HG03175 (cell line): Measurements from ENCODE around the gene CPED1.
"Not testable (repeated sequence)": the region's sequence is repeated elsewhere in the genome, so short reads cannot be mapped to it uniquely, and the experiment has no call there.

ENCODE experiments used
- ATAC-seq: cut with Tn5 transposase; IDR thresholded peaks from one replicate; pipeline ENCODE4 v1.9.1; 2021; ENCODE audit warnings: mild to moderate bottlenecking, moderate library complexity; ENCODE audit not compliant: unreplicated experiment

CPED1 gene

GRCh38 chr7:121172484-121172883 lies 184.0 kb downstream of the CPED1 start:
- ATAC-seq: no peak

DNA sequence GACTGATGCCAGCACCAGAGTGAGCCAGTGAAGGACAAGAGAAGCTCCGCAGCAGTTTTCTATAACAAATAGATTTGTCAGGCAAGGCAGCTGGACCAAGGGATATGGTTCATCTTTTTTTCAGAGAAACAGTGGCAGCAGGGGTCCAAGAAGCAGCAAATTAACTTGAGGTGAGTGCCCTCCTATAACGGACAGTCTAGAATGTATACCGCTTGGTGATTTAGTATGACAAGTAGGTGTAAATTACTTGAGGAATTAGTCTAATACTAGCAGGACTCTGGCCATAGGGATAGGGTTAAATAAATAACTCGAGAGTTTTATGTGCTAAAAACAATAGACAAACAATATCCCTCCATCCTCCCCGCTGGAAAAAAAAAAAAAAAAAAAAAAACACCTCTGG lies 187.3 kb downstream of the CPED1 start:
- no peak for ATAC-seq

- no peak for ATAC-seq
Observed at GRCh38 chr7:121178452-121178851, 189.9 kb downstream of the CPED1 start.

DNA sequence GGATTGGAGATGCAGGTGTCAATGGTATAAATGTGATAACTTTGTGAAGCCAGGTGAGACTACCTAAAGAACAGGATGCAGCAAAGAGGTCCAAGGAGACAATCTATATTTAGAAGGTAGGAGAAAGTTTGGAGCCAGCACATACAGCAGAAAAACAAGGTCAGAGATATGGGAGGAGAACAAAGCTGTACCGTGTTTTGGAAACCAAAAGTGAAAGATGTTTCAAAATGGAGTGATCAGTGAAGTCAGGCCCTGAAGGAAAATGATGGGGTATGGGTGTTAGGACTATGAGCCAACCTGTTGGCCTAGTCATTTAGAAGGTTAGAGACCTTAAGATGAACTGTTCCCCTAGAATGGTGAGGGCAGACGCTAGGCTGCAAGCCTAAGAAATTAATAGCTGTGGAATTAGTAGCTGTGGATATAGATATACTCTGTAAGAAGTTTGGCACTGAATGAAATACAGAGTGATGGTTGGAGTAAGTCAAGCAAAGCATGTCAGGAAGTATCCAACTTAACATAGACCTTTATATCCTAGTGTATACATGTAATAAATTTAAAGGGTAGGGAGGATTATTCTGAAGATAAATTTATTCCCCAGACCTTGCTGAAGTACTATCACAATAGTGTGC lies 190.5 kb downstream of the CPED1 start:
- peak; percentile 36 for ATAC-seq

DNA sequence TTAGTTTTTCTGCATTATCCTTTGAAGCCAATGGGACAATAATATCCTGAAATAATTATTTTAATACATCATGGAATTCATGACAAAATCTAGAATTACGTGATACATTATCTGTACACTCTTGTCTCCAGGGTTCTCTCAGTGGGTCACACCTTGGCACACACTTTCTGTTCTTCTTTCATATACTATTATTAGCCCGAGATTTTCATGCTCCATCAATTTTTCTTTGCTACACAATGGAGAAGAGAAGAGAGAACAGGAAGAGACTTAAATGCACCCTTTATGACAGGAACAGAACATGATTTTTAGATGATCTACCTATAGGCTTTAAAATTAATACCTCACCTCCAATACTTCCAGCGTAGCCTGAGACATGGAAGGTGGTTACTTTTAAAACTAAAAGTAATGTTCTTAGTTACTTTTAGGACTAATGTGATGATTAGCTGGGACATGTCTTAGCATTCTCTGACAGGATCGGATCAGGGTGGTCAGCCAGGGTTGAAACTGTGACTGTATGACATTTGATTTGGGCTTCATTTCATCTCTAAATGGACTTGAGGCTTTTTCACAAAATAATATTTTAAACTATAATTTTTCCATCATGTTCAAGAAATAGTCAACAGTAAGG lies 192.0 kb downstream of the CPED1 start:
- ATAC-seq: peak; percentile 97

DNA sequence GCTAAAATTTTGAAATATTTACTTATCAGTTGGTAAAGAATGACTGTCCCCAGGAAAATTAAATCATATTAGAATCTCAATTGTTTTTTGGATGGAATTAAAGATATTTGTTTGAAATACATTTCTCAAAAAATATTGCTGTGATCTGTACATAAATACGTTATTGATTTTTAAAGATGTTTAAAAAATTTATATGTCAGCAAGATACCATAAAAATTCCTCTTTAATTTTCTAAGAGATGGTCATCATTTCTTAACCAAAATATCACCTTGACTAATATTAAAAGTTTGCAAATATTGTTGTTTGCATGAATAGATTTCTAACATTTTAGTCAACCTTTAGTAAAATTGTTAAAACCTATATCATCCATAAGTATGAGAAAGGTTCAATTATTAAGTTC lies 192.8 kb downstream of the CPED1 start:
- no peak for ATAC-seq

GRCh38 chr7:121182281-121182680 lies 193.8 kb downstream of the CPED1 start:
- ATAC-seq: no peak

- no peak for ATAC-seq
Observed at GRCh38 chr7:121182902-121183301, 194.4 kb downstream of the CPED1 start.

DNA sequence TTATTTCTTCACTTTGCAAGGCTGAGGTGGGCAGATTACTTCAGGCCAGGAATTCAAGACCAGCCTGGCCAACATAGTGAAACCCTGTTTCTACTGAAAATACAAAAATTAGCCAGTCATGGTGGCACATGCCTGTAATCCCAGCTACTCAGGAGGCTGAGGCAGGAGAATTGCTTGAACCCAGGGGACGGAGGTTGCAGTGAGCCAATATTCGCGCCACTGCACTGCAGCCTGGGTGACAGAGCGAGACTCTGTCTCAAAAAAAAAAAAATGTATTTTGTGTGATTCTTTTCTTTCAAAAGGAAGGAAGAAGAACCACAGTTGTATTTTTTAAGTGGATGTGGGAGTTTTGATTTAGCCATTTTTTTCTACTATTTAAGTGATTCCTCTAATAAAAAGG lies 195.4 kb downstream of the CPED1 start:
- not testable (repeated sequence) for ATAC-seq

DNA sequence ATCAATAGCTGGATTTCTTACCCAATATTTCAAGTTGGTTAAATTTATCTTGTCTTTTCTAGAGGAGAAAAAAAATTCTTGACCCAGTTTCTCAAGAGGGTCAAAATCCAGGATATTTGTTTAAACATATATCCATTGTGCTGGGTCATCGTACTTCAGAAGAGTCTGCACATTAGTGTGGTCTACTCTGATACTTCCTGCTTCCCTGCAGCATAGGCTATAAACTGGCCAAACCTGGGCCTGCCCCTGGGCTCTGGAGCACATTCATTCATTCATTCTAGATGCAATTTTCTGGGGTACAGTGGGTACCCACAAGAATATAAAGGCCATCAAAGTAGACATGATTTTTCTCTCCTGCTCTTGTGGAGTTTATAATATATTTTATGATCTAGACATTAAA lies 198.2 kb downstream of the CPED1 start:
- no peak for ATAC-seq

- ATAC-seq: peak; percentile 90
Observed at GRCh38 chr7:121187222-121187621, 198.7 kb downstream of the CPED1 start.

- ATAC-seq: no peak
Observed at GRCh38 chr7:121187676-121188075, 199.2 kb downstream of the CPED1 start.

GRCh38 chr7:121192834-121193233 lies 204.3 kb downstream of the CPED1 start:
- no peak for ATAC-seq

DNA sequence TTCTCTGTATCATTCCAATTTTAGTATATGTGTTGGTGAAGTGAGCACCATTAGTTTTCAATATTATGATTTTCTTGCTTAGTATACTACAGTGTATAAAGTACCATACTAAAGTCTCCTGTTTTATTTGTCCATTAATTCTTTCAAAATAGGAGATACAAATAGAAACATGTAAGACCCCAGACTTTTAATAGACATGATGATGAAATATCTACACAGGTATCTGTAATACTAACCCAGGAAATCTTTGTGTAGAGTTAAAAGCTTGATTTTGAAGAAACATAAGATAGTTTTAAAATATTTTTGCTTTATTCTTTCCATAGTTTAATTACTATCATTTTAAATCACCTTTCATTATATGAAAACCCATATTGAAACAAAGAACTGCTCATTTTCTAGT lies 206.5 kb downstream of the CPED1 start:
- ATAC-seq: no peak

- no peak for ATAC-seq
Observed at GRCh38 chr7:121195874-121196273, 207.4 kb downstream of the CPED1 start.

GRCh38 chr7:121196286-121196685 lies 207.8 kb downstream of the CPED1 start:
- ATAC-seq: no peak

DNA sequence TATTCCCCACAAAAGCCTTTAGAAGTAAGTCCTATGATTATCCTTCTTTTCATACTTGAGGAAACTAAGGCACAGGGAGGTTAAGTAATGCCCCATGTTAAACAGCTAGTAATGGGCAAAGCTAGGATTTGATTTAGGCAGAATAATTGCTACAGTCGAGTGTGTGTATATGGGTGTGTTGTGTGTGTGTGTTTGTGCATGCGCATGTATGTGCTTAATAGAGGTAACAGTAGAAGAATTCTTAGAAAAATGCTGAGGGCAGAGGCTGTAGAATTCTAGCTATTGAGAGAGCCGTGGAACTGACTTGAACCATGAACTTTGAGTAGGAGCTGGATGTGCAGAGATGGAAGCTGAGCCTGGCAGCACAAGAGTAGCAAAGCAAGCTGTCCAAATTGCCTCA lies 208.9 kb downstream of the CPED1 start:
- ATAC-seq: no peak

DNA sequence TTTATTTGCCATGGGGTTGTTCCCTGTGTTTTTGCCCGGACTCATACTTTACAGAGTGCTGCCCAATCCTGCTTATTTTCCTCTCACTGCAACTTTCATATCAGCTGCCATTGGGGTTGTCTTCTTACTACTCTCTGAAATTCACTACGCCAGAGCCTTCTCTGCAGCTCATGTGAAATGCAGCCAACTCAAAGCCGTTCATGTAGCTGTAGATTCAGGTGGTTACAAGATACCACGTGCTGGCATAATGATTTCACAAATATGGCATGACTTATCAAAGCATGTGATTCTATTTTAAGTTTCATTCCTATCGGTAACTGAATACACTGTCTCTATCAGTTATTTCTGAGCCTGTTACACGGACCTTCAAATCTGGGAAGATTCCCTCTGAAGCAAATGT lies 210.0 kb downstream of the CPED1 start:
- ATAC-seq: no peak

GRCh38 chr7:121202125-121202524 lies 213.6 kb downstream of the CPED1 start:
- no peak for ATAC-seq

GRCh38 chr7:121202834-121203233 lies 214.3 kb downstream of the CPED1 start:
- ATAC-seq: no peak

- ATAC-seq: no peak
Observed at GRCh38 chr7:121204537-121204936, 216.0 kb downstream of the CPED1 start.

DNA sequence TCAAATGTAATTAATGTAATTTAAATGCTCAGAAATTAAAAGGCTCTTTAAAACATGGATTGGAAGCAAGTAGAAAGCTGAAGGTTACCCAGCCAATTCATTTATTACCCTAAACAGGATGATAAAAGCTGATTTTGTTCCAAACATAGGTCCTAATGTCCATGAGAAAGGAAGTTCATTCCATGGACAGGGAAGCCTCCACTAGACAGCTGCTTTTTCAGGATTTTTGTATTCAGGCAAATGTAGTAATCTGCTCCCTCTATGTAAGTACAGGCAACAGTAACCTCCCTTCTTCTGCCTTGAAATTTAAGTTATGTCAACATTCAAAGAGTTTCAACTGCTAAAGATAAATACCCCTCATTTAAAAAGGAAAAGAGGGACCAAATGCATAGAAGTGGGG lies 217.3 kb downstream of the CPED1 start:
- no peak for ATAC-seq

- ATAC-seq: no peak
Observed at GRCh38 chr7:121211253-121211652, 222.7 kb downstream of the CPED1 start.
